ENCODE measurements around the gene FBLN5. TPM values are rescaled to one million over a fixed set of nuclear protein-coding genes. Genes with fewer than 3 reads are reported as not detected.

Gene FBLN5
- total and polyA plus RNA-seq, 8 donors: 11.5 to 34.3 (median 22.0) TPM

DNA sequence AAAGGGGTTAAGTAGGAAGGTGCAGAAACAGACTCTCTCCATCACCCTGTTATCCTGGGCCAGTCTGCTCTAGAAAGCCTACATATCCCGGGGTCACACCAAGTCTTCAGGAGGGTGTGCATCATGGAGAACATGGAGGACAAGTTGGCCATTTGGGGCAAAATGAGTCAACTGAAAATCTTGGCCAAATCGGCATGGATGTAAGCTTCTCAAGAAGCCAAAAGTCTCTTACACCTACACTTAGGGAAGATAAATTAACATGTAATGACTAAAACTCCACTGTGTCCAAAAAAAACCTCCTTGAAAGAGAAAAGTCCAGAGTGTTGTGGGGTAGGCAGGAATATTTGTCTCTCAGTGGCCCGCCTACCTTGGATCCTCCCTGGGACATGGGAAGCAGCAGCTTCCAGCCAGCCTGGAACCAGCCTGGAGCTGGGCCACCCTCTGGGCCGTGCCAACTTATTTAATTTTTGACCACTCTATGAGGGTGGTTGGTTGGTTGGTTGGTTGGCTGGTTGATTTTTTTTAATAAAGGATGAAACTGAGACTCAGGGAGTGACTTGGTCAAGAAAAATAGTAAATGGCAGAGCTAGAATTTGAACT lies 62.3 kb downstream of the FBLN5 start:
- peaks cover 16 to 23% (median 22%) of the 10 kb centered on the region in 3 donors for H3K4me1 ChIP-seq
- TF ChIP-seq, protein P1, sequence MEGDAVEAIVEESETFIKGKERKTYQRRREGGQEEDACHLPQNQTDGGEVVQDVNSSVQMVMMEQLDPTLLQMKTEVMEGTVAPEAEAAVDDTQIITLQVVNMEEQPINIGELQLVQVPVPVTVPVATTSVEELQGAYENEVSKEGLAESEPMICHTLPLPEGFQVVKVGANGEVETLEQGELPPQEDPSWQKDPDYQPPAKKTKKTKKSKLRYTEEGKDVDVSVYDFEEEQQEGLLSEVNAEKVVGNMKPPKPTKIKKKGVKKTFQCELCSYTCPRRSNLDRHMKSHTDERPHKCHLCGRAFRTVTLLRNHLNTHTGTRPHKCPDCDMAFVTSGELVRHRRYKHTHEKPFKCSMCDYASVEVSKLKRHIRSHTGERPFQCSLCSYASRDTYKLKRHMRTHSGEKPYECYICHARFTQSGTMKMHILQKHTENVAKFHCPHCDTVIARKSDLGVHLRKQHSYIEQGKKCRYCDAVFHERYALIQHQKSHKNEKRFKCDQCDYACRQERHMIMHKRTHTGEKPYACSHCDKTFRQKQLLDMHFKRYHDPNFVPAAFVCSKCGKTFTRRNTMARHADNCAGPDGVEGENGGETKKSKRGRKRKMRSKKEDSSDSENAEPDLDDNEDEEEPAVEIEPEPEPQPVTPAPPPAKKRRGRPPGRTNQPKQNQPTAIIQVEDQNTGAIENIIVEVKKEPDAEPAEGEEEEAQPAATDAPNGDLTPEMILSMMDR (IDR thresholded peaks at IDR 0.05): no peak
- ATAC-seq: no peak
- no peak for FAIRE-seq
- DNase-seq: no peak
- no peaks in the 10 kb centered on the region for H3K36me3 ChIP-seq
- H3K9me3 ChIP-seq: no peaks in the 10 kb centered on the region
- intact Hi-C loops (cut with DNase I): loop anchor here in 1 of 3 donors (10.0 kb wide), 1 partner anchor 50 kb away; no protein-coding TSS in a partner anchor
- 89 to 90% methylated on average over 4 of the region's 4 CpGs for WGBS, 2 donors
- no peak overlapping the region for H3K4me3 ChIP-seq
- no peaks in the 10 kb centered on the region for H3K27me3 ChIP-seq
- no peak overlapping the region for H3K27ac ChIP-seq

DNA sequence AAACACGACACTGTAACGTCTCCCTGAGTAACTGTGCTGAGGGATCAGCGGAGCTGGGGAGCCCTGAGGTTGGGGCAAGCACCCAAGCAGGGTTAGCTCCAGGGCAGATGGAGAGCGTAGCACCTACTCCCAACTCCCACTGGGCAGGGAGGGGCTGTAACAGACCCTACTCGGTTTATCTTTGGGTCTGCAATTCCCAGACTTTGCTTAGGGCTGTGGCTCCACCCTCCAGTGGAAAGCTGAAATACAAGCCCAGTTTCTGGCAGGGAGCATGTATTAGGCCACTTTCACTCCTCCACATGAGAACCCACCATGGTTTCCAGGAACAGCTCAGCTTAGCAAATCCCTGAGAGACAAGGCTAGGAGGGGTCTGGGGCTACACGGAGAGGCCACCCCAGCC lies 62.8 kb downstream of the FBLN5 start:
- 73 to 78% methylated on average over 6 of the region's 6 CpGs for WGBS, 2 donors
- Histone ChIP-seq H3K9me3 (no peaks in the 10 kb centered on the region), H3K36me3 (no peaks in the 10 kb centered on the region), H3K4me3 (no peak overlapping the region), H3K27me3 (no peaks in the 10 kb centered on the region), H3K4me1 (peaks cover 14 to 21% (median 19%) of the 10 kb centered on the region in 3 donors), H3K27ac (no peak overlapping the region)
- ATAC-seq: no peak
- no peak for DNase-seq
- TF ChIP-seq, protein P1 (IDR thresholded peaks at IDR 0.05): no peak
- FAIRE-seq: no peak
- intact Hi-C loops (cut with DNase I): loop anchor here in 1 of 3 donors (10.0 kb wide), 1 partner anchor 50 kb away; no protein-coding TSS in a partner anchor

DNA sequence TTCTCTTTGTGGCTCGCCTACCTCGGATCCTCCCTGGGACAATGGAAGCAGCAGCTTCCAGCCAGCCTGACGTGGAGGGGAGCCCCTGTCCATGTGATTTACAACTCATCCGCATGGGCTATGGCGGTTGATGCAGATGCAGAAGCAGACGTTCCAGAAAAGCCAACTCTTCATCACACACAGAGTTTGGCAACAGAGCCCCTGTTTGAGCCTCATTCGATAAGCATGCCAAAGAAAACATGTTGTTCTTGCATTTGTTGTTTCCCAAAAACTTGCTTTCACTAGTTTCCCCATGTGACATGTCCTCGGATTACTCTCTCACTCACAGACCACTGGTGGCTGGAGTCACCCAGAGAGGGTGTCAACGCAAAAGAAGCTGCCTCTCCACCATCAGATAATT lies 63.7 kb downstream of the FBLN5 start:
- ATAC-seq: peak in 1 of 4 donors; percentile 17
- H3K27ac ChIP-seq: no peak overlapping the region
- H3K9me3 ChIP-seq: no peaks in the 10 kb centered on the region
- H3K36me3 ChIP-seq: no peaks in the 10 kb centered on the region
- DNase-seq: no peak
- WGBS, 2 donors: 87 to 94% methylated on average over 9 of the region's 9 CpGs
- no peak for FAIRE-seq
- TF ChIP-seq, protein P1 (IDR thresholded peaks at IDR 0.05): no peak
- H3K4me1 ChIP-seq: peaks cover 8 to 20% (median 10%) of the 10 kb centered on the region in 3 donors
- intact Hi-C loops (cut with DNase I): loop anchor here in 1 of 3 donors (10.0 kb wide), 1 partner anchor 49 kb away; no protein-coding TSS in a partner anchor
- H3K27me3 ChIP-seq: no peaks in the 10 kb centered on the region
- no peak overlapping the region for H3K4me3 ChIP-seq

DNA sequence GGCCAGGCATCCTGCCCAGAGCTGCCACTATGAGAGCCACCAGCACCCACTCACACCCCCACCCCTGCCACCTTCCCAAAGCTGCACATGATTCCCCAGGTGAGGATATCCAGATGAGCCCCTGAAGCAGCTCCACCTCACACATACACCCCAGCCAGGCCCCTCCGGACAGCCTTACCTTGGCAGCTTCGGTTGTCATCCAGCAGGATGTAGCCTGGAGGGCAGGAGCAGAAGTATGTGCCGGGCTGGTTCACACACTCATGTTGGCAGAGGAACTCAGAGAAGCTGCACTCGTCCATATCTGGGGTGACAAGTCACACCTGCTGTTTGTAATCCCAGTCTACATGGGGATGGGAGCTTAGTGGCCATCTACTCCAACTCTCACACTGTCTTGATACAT lies 64.7 kb downstream of the FBLN5 start:
- intact Hi-C loops (cut with DNase I): loop anchor here in 1 of 3 donors (10.0 kb wide), 1 partner anchor 48 kb away; no protein-coding TSS in a partner anchor
- Histone ChIP-seq H3K4me3 (no peak overlapping the region), H3K27ac (no peak overlapping the region), H3K4me1 (peaks cover 4 to 18% (median 5%) of the 10 kb centered on the region in 3 donors), H3K9me3 (no peaks in the 10 kb centered on the region), H3K36me3 (no peaks in the 10 kb centered on the region), H3K27me3 (no peaks in the 10 kb centered on the region)
- FAIRE-seq (no peak), DNase-seq (no peak), ATAC-seq (no peak)
- TF ChIP-seq, protein P1 (IDR thresholded peaks at IDR 0.05): no peak
- WGBS, 2 donors: 79 to 84% methylated on average over 4 of the region's 4 CpGs

DNA sequence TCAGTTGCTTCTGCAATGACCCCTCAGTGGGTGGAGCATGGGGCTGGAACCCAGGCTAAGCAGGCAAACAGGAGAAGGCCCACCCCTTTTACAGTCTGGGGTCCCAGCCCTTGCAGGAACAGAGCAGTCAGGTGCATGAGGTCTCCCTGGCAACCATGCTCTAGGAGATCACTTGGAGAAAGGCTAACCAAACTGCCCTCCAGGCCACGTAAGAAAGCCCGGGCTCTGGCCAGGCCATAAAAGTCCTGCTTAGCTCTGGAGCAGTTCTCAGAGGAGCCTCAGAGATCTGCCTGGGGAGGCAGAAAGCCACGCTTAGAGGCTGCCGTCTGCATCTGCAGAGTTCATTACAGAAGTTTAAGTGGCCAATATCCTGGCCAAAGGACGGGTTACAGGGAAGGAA lies 65.1 kb downstream of the FBLN5 start:
- TF ChIP-seq, protein P1 (IDR thresholded peaks at IDR 0.05): no peak
- intact Hi-C loops (cut with DNase I): loop anchor here in 1 of 3 donors (10.0 kb wide), 1 partner anchor 48 kb away; no protein-coding TSS in a partner anchor
- peaks cover 4 to 18% (median 5%) of the 10 kb centered on the region in 3 donors for H3K4me1 ChIP-seq
- H3K36me3 ChIP-seq: no peaks in the 10 kb centered on the region
- no peaks in the 10 kb centered on the region for H3K27me3 ChIP-seq
- H3K4me3 ChIP-seq: no peak overlapping the region
- ATAC-seq (no peak), DNase-seq (no peak), FAIRE-seq (no peak)
- no peaks in the 10 kb centered on the region for H3K9me3 ChIP-seq
- WGBS, 2 donors: 84 to 85% methylated on average over 5 of the region's 5 CpGs
- H3K27ac ChIP-seq: no peak overlapping the region
